Activated CD4-positive, alpha-beta T cell treated with anti-CD3 and anti-CD28 coated beads for 24 hours (primary cell): ENCODE data around the gene ERLEC1.
"Not testable (repeated sequence)": the region's sequence is repeated elsewhere in the genome, so short reads cannot be mapped to it uniquely, and the experiment has no call there.

Source experiments
- DNase-seq, 2 donors: peaks; one replicate each; pipeline ENCODE4 v3.0.0-alpha.2; 2020; ENCODE audit warnings: low read depth in 2 of 2

Gene ERLEC1

DNA sequence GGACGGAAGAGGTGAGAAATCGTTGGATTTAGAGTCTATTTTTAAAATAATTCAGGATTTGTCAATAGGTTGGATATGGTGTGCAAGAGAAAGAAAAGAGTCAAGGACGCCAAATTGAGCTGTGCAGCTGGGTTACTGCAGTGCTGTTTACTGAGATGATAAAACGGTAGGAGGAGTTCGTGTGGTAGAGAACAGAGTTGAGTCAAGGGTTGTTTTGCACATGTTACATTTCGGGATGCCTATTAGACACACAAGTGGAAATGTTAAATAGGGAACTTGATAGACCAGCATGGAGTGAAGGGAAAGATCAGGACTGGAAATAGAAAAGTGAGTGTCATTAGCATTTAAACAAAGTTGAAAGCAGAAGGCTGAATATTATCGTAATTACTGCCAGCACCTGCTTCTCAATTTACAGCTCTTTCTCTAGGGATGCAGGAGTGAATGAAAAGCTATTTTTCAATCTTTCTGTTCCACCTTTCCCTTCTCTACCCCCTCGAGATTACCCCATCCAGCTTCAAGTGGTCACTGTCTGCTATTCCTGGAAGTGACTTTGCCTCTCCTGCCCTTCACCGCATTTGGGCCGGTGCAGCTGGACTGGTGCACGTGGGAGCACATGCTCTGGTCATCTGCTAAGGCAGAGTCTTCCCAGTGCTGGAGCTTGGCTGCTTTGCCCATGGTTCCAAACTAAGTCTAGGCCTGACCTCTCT lies 42.6 kb downstream of the ERLEC1 start:
- DNase-seq: no peak

DNA sequence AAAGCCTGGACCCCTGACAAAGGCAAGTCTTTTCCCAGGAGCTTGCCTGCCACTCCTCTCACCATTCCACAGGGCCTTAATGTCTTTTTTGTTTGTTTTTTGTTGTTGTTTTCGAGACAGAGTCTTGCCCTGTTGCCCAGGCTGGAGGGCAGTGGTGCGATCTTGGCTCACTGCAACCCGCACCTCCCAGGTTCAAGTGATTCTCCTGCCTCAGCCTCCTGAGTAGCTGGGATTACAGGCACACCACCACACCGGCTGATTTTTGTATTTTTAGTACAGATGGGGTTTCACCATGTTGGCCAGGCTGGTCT lies 43.1 kb downstream of the ERLEC1 start:
- not testable (repeated sequence) for DNase-seq

DNA sequence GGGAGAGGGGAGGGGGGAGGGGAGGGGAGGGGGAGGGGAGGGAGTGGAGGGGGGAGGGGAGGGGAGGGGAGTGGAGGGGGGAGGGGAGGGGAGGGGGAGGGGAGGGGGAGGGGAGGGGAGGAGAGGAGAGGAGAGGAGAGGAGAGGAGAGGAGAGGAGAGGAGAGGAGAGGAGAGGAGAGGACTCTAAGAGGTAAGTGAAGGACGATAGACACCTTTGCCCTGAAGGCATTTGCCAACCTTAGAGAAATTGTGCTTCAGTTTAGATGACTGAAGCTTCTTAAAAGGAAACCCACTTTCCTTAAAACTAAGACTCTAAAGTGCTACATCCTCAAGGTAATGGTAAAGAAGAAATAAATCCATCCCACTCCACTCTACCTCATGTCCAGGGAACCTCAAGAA lies 53.7 kb downstream of the ERLEC1 start:
- DNase-seq: no peak

DNA sequence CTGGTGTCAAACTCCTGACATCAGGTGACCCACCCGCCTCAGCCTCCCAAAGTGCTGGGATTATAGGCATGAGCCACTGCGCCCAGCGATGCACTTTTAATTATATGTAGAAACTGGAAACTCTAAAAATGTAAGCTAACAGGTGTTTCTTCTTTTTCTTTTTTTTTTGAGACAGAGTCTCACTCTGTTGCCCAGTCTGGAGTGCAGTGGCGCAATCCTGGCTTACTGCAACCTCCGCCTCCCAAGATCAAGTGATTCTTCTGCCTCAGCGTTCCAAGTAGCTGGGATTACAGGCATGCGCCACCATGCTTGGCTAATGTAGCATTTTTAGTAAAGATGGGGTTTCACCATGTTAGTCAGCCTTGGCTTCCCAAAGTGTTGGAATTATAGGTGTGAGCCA lies 54.8 kb downstream of the ERLEC1 start:
- DNase-seq: not testable (repeated sequence)

DNA sequence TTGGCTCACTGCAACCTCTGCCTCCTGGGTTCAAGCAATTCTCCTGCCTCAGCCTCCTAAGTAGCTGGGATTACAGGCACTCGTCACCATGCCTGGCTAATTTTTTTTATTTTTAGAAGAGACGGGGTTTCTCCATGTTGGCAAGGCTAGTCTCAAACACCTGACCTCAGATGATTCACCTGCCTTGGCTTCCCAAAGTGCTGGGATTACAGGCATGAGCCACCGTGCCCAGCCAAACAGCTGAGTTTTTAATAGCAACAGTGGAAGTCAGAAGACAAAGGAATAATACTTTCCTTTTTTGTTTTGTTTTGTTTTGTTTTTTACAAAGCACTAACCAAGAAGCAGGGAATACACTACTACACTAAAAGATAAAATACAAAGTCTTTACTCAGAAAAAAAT lies 56.0 kb downstream of the ERLEC1 start:
- DNase-seq: no peak

DNA sequence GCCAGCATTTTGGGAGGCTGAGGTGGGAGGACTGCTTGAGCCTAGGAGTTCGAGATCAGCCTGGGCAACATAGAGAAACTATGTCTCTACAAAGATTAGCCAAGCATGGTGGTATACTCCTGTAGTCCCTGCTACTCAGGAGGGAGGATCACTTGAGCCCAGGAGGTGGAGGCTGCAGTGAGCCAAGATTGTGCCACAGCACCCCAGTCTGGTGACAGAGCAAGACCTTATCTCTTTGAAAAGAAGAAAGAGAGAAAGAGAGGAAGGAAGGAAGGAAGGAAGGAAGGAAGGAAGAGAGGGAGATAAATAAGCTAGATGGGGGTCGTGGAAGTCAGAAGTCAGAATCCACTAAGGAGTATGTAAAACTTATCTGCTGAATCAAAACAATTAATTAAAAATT lies 56.8 kb downstream of the ERLEC1 start:
- DNase-seq: no peak

DNA sequence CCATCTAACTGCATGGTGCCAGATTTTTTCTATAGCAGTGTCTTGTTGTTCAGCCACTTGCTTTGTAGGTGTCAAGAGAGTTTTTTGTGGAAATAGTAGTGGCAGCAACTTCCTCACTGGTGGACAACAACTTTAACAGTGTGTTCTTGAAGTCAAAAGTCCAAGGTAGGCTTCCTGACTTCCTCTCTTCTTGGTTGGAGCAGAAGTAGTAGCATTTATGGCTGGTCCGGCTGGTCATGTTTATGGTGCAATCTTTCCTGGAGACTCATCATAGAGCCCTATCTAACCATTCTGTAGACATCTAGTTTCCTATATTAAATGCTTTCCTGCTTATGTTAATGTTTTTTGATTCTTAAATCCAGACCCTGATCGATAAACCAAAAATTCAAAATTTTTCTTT lies 61.2 kb downstream of the ERLEC1 start:
- DNase-seq: no peak

DNA sequence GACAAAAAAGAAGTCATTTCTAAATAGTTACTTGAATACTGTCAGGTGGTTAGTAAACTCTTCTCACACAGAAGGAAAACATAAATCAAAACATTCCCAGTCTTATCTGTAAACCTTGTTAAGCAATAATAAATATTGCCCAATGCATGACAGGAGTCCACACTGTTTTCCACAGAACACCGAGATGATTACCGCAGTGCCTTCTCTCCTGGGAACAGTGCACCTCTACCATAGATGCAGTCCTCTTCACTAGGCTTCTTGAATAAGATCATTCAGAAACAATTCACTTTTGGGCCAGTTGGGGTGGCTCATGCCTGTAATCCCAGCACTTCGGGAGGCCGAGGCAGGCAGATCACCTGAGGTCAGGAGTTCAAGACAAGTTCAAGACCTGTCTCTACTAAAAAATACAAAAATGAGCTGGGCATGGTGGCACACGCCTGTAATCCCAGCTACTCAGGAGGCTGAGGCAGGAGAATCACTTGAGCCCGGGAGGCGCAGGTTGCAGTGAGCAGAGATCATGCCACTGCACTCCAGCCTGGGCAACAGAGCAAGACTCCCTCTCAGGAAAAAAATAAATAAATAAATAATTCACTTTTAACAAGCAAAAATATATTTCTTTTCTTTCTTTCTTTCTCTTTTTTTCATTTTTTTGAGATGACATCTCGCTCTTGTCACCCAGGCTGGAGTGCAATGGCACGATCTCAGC lies 64.4 kb downstream of the ERLEC1 start:
- DNase-seq: not testable (repeated sequence)

DNA sequence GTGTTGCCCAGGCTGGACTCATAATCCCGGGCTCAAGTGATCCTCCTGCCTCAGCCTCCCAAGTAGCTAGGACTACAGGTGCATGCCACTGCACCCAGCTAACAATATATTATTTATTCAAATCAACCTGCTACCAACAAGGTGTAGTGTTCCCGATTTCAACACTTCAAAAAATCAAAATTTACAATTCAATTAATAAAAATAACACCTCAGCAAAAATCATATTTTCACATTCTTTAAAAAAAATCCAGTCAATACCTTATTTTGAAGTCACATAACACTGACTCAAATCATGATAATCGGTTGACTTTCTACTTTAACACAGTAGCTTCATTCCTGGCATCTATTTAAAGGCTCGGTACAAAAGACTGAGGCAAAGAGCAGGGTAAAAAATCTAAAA lies 65.7 kb downstream of the ERLEC1 start:
- DNase-seq: no peak

DNA sequence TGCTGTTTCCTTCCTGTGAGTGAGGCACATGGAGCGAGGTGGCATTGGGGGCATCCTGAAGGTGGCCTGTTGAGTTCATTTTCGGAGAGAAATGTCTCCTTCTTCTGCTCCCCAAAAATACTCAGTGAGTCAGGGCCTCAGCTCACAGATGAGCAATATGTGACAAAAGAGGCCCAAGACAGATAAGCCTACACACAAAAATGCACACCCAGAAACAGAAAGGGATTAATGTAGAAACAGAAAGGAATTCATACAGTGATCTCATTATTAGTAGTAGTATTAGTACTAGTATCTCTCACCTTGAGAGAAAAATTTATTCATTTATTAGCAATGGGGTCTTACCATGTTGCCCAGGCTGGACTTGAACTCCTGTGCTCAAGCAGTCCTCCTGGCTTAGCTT lies 67.8 kb downstream of the ERLEC1 start:
- no peak for DNase-seq

DNA sequence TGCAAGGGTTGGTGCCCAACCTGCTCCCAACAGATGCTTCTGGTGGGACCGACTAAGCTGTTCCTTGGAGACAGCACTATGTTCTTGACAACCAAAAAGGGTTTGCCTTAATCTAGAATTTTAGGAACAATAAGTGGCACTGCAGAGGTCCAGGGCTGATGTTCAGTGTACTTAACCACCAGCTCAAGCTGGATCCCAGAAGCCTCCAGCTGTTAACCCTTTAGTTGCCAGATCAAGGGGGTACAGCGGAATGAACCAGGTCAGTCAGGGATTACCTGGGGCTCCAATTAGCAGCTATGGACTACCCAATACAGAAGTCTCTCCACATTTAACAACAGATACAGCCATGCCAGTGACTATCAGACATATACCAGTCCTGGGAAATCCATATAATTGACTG lies 69.4 kb downstream of the ERLEC1 start:
- DNase-seq: no peak

DNA sequence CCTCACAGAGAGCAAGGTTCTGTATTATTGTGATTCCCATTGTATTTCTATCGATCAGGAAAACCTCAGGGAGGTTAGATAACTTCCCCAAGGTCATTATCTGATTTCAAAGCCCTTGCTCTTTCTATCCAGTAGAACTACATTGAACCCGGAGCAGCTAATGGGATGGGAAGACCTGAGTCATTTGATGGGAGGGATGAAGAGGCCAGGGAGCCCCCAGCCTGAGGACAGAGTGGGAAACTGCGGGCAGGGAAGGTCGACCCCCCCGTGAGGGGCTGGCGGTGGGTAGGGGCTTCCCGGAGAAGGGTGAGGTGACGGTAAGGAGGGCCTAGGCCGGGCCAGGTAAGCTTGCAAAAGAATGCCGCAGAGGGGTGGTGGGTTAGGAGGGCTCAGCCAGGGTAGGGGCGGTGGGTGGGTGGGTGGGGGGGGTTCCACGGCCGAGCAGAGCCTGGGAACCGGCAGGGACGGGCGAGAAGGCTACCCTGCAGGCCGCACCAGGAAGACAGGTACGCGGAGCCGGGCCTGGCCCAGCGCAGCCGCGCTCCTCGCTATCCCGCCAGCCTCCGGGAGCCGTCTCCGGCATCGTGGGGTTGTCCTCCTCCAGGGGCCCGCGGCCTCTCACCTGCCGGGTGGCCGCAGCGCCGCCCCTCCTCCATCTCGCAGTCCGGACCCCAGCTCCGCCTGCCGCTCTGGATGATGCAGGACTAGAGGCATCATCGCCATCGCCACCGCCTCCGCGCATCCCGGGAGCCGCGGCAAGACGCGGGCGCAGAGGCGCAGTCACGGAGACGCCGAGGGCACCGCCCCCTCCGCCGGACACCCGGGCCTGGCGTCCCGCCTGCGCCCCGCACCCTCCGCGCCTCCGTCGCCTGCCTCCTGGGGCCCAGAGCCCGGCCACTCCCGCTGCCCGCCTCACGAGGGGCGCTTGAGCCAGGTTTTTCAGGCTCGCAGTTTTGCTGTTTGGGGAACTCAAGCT lies 72.7 kb downstream of the ERLEC1 start, which contains the start of gene GPR75:
Gene GPR75, minus strand, starts transcription at position 762 of the 976 bp plus-strand sequence. CDS start 5,211 bp downstream, outside the sequence.
- DNase-seq: no peak

DNA sequence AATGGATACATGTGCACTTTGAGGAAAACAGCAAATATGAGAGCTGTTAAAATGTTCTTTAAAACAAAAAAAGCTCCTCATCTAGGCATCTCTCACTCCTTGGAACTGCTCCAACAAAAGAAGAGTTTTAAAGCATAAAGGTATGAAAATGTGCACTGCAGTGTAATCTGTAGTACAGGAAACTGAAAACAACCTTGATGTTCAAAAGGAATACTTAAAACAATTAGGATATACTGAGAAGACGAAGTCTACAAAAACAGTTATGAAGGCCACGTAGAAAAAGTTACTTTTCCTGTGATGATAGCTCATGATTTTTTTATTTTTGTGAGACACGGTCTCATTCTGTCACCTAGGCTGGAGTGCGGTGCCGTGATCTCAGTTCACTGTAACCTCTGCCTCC lies 75.0 kb downstream of the ERLEC1 start:
- DNase-seq: no peak

DNA sequence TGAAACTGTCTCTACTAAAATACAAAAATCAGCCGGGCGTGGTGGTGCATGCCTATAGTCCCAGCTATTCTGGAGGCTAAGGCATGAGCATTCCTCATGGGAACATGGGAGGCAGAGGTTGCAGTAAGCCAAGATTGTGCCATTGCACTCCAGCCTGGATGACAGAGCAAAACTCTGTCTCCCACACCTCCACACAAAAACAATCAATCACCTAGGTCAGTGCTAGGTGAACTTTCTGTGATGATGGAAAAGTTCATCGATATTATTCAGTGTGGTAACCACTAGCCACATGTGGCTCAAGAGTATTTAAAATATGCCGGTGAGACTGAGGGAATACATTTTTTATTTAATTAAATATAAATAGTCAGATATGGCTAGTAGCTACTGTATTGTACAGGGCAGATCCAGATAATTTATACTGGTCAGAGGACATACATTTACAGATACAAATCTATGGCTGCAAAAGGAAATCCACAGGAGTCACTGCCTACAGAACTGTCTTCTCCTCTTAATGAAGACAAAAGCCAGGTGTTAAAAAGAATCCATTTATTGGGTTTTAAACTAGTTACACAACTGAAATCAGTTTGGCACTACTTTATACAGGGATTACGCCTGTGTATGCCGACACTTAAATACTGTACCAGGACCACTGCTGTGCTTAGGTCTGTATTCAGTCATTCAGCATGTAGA lies 76.8 kb downstream of the ERLEC1 start:
- no peak for DNase-seq

DNA sequence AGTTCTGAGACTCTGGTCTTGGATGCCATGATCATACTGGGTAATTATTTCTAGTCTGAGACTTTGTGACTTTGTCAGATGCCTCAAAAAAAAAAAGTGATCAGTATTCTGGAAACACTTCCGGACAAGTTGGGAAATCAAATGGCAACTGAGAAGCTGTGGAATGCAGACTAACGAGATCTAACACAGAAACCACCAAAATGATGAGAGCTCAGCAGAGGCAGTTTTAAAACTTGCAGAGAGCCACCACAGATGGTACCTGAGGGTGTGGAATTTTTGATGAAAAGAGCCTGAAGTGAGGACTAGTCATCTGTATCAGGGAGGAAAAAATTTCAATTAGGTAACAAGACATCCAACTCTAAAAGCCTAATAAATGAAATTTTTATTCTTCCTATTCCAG lies 78.4 kb downstream of the ERLEC1 start:
- no peak for DNase-seq

DNA sequence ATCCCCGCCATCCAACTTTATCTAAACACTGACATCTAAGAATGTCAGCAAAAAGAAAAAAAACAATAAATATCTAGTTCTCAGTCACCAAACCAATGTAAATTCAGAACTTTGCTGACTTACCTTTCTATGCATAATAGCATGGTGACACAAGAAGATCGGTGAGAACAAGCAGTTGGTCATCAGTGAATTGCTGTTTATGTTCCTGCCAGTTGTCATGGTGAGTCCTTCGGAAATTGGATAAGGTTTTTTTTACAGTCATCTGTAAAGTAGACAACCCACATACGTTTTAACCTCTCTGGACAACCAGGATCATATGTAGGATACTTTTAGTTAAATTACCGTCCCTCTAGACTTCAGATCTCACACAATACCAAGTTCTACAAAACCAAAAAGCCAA lies 79.1 kb downstream of the ERLEC1 start:
- no peak for DNase-seq

DNA sequence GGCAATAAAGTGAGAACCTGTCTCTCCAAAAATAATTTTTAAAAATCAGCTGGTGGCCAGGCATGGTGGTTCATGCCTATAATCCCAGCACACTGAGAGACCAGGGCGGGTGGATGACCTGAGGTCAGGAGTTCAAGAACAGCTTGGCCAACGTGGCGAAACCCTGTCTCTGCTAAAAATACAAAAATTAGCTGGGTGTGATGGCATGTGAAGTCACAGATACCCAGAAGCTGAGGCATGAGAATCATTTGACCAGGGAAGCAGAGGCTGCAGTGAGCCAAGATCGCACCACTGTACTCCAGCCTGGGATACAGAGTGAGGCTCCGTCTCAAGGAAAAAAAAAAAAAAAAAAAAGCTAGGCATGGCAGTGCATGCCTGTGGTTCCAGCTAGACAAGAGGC lies 80.3 kb downstream of the ERLEC1 start:
- no peak for DNase-seq

DNA sequence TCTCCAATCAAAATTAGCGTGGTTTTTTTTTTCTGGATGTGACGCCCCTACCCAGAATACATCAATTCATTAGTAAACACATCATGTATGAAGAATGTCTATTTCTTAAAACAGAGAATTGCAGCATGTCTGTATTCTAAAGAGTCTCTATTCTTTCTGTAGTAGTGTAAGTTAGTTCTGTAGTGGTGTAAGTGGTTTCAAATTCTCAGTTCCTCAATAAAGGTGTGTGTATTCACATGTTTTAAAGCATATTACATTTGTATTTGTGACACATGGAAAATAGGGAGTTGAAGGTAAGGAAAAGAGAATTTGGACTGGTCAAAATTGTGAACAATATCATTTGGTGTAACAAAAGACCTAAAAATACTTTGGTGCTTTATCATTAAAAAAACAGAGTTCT lies 80.9 kb downstream of the ERLEC1 start:
- DNase-seq: no peak
